ENCODE data around the gene ARHGAP27.

ARHGAP27 gene

GRCh38 chr17:45430006-45430737, 2.5 kb downstream of the ARHGAP27 start:
- no peak for DNase-seq

DNA sequence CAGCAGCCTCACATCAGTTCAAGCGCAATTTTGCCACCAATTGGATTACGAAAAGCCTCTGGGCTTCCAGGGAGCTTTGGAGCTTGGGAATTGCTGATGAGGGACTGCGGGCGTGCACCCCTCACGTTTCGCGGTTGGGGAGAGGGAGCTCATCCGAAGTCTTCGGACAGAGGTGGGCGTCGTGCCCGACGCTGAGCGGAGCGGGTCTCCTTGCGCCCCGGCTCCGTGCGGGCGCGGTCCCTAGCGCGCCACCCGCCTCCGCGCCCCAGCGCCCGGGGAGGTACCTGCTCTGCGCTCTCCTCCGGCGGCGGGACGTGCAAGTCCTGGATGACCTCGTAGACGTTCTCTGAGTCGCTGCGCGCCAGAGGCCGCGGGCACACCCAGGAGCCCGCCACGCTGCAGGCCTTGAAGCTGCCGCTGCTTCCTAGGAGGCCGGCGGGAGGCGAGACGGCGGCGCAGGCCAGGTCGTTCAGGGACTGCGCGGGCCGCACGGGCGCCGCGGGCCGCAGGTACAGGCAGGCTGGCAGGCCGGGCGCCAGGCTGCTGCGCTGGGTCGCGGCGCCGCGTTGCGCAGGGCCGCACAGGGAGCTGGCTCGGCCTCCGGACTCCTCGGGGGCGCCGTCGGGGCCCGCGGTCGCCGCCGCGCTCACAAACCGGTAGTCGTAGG, 3.2 kb downstream of the ARHGAP27 start:
- DNase-seq, result peak; percentile 89

DNA sequence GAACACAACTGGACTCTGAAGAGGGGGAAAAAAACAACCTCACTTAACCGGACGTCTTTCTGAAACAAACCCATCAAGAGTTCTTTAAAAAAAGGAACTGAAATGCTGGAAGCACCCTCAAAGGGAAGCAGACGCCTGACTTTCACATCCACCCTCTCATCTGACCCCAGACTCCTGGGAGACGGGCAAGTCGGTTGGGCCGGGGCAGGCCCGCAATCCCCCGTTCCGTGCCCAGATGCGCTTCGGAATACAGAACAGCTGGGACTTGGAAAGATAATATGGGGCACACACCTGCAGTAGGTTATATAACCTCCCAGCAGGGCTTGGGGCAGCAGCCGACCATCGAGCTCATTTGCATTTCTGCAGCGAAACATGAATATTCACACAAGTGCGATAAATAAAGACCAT, 3.7 kb downstream of the ARHGAP27 start:
- peak; percentile 60 for DNase-seq

GRCh38 chr17:45428050-45428617, 4.5 kb downstream of the ARHGAP27 start:
- DNase-seq, result peak; percentile 94

DNA sequence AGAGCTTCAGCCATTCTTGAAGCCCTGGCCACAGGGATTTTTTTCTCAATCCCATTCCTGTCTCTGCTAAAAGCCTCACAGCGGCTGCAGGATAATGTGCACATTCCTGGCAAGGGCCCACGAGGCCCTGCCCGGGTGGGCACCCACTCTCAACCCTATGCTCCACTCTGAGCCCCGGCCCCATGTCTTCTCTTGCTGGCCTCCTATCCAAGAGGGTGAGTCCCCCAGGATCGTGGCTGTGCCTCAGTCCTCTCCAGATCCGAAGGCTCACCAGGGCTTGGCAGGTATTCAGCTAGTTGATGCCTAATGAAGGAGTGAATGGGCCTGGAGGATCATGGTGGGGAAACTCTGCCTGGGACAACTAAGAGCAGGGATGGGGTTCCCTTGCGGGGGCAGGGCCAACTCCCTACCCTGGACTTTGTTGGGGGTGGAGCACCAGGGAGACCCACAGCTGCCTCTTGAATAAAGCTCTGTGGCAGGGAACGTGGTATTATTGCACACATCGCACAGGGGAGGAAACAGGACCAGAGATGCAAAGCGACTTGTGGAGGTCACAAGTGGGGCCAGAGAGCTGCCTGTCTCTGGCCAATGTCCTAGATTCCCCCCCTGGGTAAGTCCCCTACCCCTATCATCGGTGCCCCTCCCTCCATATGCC, 5.4 kb downstream of the ARHGAP27 start:
- peak; percentile 42 for DNase-seq

DNA sequence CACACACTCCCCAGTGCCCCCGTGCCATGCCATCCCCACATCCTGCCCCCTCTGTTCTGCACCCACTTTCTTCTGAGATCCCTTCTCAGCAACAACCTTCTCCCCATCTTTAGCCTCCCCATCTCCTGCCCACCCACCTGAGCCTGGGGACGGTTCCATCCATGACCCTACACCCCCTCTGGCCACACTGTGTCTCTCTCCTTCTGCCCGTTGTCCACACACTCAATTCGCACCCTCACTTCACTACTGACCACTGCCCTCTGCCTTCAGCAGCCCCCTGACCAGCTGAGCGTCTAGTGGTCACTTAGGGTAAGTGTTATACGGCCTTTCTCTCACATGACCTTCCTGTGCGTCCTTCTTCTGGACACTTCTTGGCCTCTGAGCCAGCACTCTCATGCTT, 6.1 kb downstream of the ARHGAP27 start:
- DNase-seq, result peak; percentile 46

DNA sequence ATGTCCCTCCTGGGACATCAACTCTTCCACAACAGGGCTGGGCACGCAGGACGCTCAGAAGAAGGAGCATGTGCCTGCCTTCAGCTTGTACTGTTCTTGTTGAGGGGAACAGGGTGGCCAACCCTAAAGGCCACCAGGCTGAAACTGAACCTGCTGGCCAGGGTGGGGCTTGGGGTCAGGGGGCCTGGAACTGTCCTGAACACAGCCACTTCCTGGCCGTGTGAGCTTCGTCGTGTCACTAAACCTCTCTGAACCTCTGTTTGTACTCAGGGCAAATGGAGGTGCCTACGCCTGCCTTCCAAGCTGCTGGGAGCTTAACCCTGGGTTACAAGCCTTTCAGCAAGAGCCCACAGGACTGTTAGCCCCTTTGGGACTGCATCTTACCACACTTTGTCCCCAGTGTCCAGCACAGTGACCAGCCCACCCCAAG, 6.7 kb downstream of the ARHGAP27 start:
- DNase-seq, result no peak

GRCh38 chr17:45425125-45425983, 7.3 kb downstream of the ARHGAP27 start:
- DNase-seq, result peak; percentile 99

GRCh38 chr17:45424769-45425124, 7.9 kb downstream of the ARHGAP27 start:
- DNase-seq, result no peak

- DNase-seq, result no peak
These were observed 8.7 kb downstream of the ARHGAP27 start for GRCh38 chr17:45423975-45424335.

- no peak for DNase-seq
These were observed 9.2 kb downstream of the ARHGAP27 start for GRCh38 chr17:45423304-45423974.

DNA sequence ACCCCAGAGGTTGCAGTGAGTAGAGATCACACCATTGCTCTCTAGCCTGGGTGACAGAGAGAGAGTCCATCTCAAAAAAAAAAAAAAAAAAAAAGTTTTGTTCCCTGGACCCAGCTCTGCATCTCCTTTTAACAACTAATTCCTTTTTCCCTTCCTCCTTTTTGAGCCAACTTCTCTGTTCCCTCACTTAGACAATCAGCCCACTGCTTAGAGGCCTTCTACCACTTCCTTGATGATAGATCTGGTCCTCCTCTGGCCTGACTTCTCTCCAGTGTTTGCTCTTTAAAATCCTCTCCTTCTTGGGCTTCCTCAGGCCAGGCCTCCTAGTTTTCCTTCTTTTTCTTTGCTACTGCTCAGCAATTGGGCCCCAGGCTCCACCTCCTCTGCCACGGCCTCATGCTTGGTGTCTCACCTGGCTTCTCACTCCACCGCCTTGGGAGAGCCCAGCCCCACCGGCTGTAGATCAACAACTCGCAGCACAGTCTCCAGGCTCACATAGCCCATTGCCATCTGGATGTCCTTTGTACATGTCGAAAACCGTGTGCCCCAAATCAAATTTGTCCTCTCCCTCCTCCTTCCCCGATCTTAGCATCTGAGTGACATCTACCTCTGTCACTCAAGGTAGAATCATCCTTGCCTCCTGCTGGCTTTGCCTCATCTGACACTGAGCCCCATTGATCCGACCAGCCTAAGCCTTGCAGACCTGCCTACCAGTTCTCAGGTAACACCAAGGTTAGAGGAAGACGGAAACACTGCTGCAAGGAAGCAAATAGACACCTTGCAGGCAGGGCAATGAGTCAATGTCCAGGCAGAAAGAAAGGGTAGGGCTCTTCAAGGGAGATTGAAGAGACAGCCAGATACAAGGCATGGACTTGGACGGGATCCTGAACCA, 17.4 kb downstream of the ARHGAP27 start:
- no peak for DNase-seq

DNA sequence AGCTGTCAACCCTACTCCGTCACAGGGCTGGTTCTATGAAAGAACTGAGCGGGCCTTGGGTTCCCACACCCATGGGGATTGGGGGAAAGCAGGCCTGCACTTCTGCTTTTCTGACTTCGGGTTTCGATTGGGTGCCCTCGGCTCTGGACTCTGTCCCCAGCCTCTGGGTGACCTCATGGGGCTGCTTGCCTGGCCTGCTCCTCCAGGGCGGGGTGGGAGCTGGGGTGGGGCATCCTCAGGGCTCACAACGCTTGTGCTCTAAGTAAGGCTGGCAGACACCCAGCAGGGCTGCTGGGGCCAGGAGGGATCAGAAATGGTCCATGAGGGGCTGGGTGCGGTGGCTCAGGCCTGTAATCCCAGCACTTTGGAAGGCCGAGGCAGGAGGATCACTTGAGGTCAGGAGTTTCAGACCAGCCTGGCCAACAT, 19.2 kb downstream of the ARHGAP27 start:
- DNase-seq, result no peak

- DNase-seq, result no peak
These were observed 21.1 kb downstream of the ARHGAP27 start for GRCh38 chr17:45411348-45412105.

GRCh38 chr17:45410144-45411091, 22.3 kb downstream of the ARHGAP27 start:
- peak; percentile 57 for DNase-seq

DNA sequence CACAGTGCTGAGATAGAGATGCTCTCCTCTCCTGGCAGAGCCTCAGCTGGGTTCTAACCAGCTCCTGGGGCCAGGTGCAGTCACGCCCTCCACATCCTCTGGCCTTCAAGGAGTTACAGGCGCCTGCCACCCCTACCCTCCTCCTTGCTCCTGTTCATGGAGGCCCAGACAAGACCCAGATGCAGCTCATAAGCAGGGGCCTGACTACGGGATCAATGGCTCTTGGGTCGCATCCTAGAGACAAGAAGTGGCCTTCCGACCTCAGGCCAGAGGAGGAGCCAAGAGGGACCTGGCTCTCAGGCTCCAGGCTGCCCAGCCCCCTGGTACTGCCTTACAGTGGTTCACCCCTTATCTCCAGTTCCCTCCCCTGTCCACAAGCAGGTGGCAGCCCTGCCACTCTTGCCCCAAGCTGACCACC, 23.0 kb downstream of the ARHGAP27 start:
- peak; percentile 61 for DNase-seq

GRCh38 chr17:45408611-45409421, 23.9 kb downstream of the ARHGAP27 start:
- peak; percentile 83 for DNase-seq

DNA sequence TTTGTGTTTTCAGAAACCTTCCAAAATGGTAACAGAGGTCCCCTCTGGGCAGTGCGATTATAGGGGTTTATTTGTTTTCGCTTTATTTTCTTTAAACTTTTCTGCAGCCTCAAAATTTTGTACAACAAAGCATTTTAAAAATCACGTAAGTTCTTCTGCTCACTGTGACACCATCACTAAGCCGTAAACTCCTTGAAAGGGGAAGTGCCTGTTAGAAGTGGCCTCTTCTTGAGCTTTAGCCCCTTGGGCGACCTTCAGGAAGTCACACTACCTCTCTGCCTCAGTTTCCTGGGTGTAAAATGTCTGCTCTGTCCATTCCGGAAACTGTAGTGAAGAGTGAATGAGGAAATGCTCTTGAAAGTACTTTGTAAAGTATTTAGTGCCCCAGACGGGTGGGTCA, 26.6 kb downstream of the ARHGAP27 start:
- no peak for DNase-seq

All from islet precursor cell (in vitro differentiated cells).